ENCODE data around the gene FBN1.

FBN1 gene

GRCh38 chr15:48645558-48646330, at the start of gene FBN1:
TSS of gene FBN1 (minus strand) at chr15:48645709. CDS start at chr15:48644769, 940 bp downstream.
- in situ Hi-C loops (cut with MboI; ENCODE audit: low sequenced_read_pairs): no loop called here

- in situ Hi-C loops (cut with MboI; ENCODE audit: low sequenced_read_pairs): no loop called here
These were observed 48.0 kb upstream of the FBN1 start for GRCh38 chr15:48693484-48693883.

- in situ Hi-C loops (cut with MboI; ENCODE audit: low sequenced_read_pairs): no loop called here
These were observed 43.0 kb upstream of the FBN1 start for GRCh38 chr15:48688493-48688892.

- in situ Hi-C loops (cut with MboI; ENCODE audit: low sequenced_read_pairs): no loop called here
These were observed 38.7 kb upstream of the FBN1 start for GRCh38 chr15:48683991-48684765.

- in situ Hi-C loops (cut with MboI; ENCODE audit: low sequenced_read_pairs): no loop called here
These were observed 37.6 kb upstream of the FBN1 start for GRCh38 chr15:48682942-48683651.

GRCh38 chr15:48681353-48681752, 35.8 kb upstream of the FBN1 start:
- in situ Hi-C loops (cut with MboI; ENCODE audit: low sequenced_read_pairs): no loop called here

- in situ Hi-C loops (cut with MboI; ENCODE audit: low sequenced_read_pairs): no loop called here
These were observed 35.3 kb upstream of the FBN1 start for GRCh38 chr15:48680841-48681240.

GRCh38 chr15:48679952-48680351, 34.4 kb upstream of the FBN1 start:
- in situ Hi-C loops (cut with MboI; ENCODE audit: low sequenced_read_pairs): no loop called here

- in situ Hi-C loops (cut with MboI; ENCODE audit: low sequenced_read_pairs): no loop called here
These were observed 33.3 kb upstream of the FBN1 start for GRCh38 chr15:48678851-48679250.

GRCh38 chr15:48677821-48678220, 32.3 kb upstream of the FBN1 start:
- in situ Hi-C loops (cut with MboI; ENCODE audit: low sequenced_read_pairs): no loop called here

GRCh38 chr15:48675436-48675835, 29.9 kb upstream of the FBN1 start:
- in situ Hi-C loops (cut with MboI; ENCODE audit: low sequenced_read_pairs): no loop called here

GRCh38 chr15:48674876-48675275, 29.4 kb upstream of the FBN1 start:
- in situ Hi-C loops (cut with MboI; ENCODE audit: low sequenced_read_pairs): no loop called here

GRCh38 chr15:48672206-48672605, 26.7 kb upstream of the FBN1 start:
- in situ Hi-C loops (cut with MboI; ENCODE audit: low sequenced_read_pairs): no loop called here

GRCh38 chr15:48671103-48672022, 25.9 kb upstream of the FBN1 start:
- in situ Hi-C loops (cut with MboI; ENCODE audit: low sequenced_read_pairs): no loop called here

GRCh38 chr15:48667701-48668100, 22.2 kb upstream of the FBN1 start:
- in situ Hi-C loops (cut with MboI; ENCODE audit: low sequenced_read_pairs): no loop called here

GRCh38 chr15:48664436-48664835, 18.9 kb upstream of the FBN1 start:
- in situ Hi-C loops (cut with MboI; ENCODE audit: low sequenced_read_pairs): no loop called here

GRCh38 chr15:48657950-48658591, 12.6 kb upstream of the FBN1 start:
- in situ Hi-C loops (cut with MboI; ENCODE audit: low sequenced_read_pairs): no loop called here

GRCh38 chr15:48654801-48655200, 9.3 kb upstream of the FBN1 start:
- in situ Hi-C loops (cut with MboI; ENCODE audit: low sequenced_read_pairs): no loop called here

GRCh38 chr15:48653913-48654670, 8.6 kb upstream of the FBN1 start:
- in situ Hi-C loops (cut with MboI; ENCODE audit: low sequenced_read_pairs): no loop called here

Measured in hTERT RPE-1 (cell line).